ENCODE results near the gene CELSR2. TPM values are rescaled to one million over a fixed set of nuclear protein-coding genes. Genes with fewer than 3 reads are reported as not detected.

Gene CELSR2
- total RNA-seq, 2 experiments from 2014 or later: 2.7 to 3.1 TPM

GRCh38 chr1:109250454-109251276, 1.3 kb downstream of the CELSR2 start:
- no peaks in the 10 kb centered on the region for H3K27me3 Mint-ChIP-seq
- H3K36me3 Mint-ChIP-seq (ENCODE audit: low read depth): no peaks in the 10 kb centered on the region
- ChIA-PET CTCF (interaction anchor here (0.7 to 1.8 kb wide), 7 partner anchors 12 to 282 kb away, joined by 3 to 6 read pairs (median 4); no protein-coding TSS in a partner anchor), POLR2A (interaction anchor here (0.7 kb wide), 1 partner anchor 145 kb away, joined by 3 read pairs; no protein-coding TSS in a partner anchor)
- peaks cover 9% of the 10 kb centered on the region for H3K4me1 Mint-ChIP-seq (ENCODE audit: low read depth)
- peak overlapping the region; percentile 58 for H3K4me3 Mint-ChIP-seq
- no peak overlapping the region for H3K27ac Mint-ChIP-seq
- intact Hi-C loops (cut with micrococcal nuclease): no loop called here
- ATAC-seq (no peak), DNase-seq (no peak)
- TF ChIP-seq CTCF (IDR thresholded peaks at IDR 0.05): no peak
- H3K9me3 Mint-ChIP-seq: no peaks in the 10 kb centered on the region

- Mint-ChIP-seq H3K27me3 (no peaks in the 10 kb centered on the region), H3K36me3 (ENCODE audit: low read depth) (no peaks in the 10 kb centered on the region), H3K4me1 (ENCODE audit: low read depth) (peaks cover 11% of the 10 kb centered on the region), H3K4me3 (no peak overlapping the region), H3K9me3 (no peaks in the 10 kb centered on the region), H3K27ac (no peak overlapping the region)
- ATAC-seq: no peak
- no peak for TF ChIP-seq CTCF (IDR thresholded peaks at IDR 0.05)
- ChIA-PET POLR2A (interaction anchor here (0.6 to 1.4 kb wide), 3 partner anchors 15 to 147 kb away, joined by 3 read pairs; no protein-coding TSS in a partner anchor), CTCF (interaction anchor here (0.7 to 1.6 kb wide), 5 partner anchors 11 to 281 kb away, joined by 3 to 6 read pairs (median 3); no protein-coding TSS in a partner anchor)
- DNase-seq: no peak
- intact Hi-C loops (cut with micrococcal nuclease): no loop called here
Measured at GRCh38 chr1:109251277-109252166, 2.2 kb downstream of the CELSR2 start.

GRCh38 chr1:109252167-109252892, 3.0 kb downstream of the CELSR2 start:
- ATAC-seq: no peak
- no peak overlapping the region for H3K27ac Mint-ChIP-seq
- no peaks in the 10 kb centered on the region for H3K27me3 Mint-ChIP-seq
- no peak for TF ChIP-seq CTCF (IDR thresholded peaks at IDR 0.05)
- no peak overlapping the region for H3K4me3 Mint-ChIP-seq
- POLR2A ChIA-PET: interaction anchor here (0.8 to 1.5 kb wide), 4 partner anchors 12 to 281 kb away, joined by 3 to 6 read pairs (median 4); no protein-coding TSS in a partner anchor
- intact Hi-C loops (cut with micrococcal nuclease): no loop called here
- DNase-seq: no peak
- CTCF ChIA-PET: interaction anchor here (1.0 to 3.2 kb wide), 5 partner anchors 11 to 281 kb away, joined by 3 to 14 read pairs (median 4); no protein-coding TSS in a partner anchor
- H3K9me3 Mint-ChIP-seq: no peaks in the 10 kb centered on the region
- H3K36me3 Mint-ChIP-seq (ENCODE audit: low read depth): no peaks in the 10 kb centered on the region
- H3K4me1 Mint-ChIP-seq (ENCODE audit: low read depth): peaks cover 11% of the 10 kb centered on the region

- intact Hi-C loops (cut with micrococcal nuclease): no loop called here
- TF ChIP-seq CTCF (IDR thresholded peaks at IDR 0.05): no peak
Measured at GRCh38 chr1:109252893-109253802, 3.8 kb downstream of the CELSR2 start.

More at GRCh38 chr1:109252893-109253802, 3.8 kb downstream of the CELSR2 start:
- H3K9me3 Mint-ChIP-seq: no peaks in the 10 kb centered on the region
- peaks cover 11% of the 10 kb centered on the region for H3K4me1 Mint-ChIP-seq (ENCODE audit: low read depth)
- POLR2A ChIA-PET: interaction anchor here (0.8 to 1.5 kb wide), 5 partner anchors 9 to 280 kb away, joined by 3 to 6 read pairs (median 4); no protein-coding TSS in a partner anchor
- H3K27ac Mint-ChIP-seq: no peak overlapping the region
- no peak overlapping the region for H3K4me3 Mint-ChIP-seq
- no peaks in the 10 kb centered on the region for H3K36me3 Mint-ChIP-seq (ENCODE audit: low read depth)
- no peak for ATAC-seq
- no peaks in the 10 kb centered on the region for H3K27me3 Mint-ChIP-seq
- DNase-seq: no peak
- CTCF ChIA-PET: interaction anchor here (0.7 to 3.2 kb wide), 7 partner anchors 10 to 397 kb away, joined by 3 to 14 read pairs (median 4); no protein-coding TSS in a partner anchor

Data from activated CD8-positive, alpha-beta T cell treated with anti-CD3 and anti-CD28 coated beads for 36 hours (primary cell).